H1 (cell line): ENCODE data around the gene CHRNA9.

ENCODE experiments used
- ATF2 ChIP-seq: IDR thresholded peaks from 2 replicates; pipeline ENCODE4 v1.6.1; 2012; ENCODE audit warnings: low read length, inconsistent platforms
- BACH1 ChIP-seq: IDR thresholded peaks from 2 replicates; pipeline ENCODE4 v1.6.1; 2012; ENCODE audit warnings: low read length, improper control_type of control experiment
- CTCF ChIP-seq, 3 experiments: IDR thresholded peaks; 1 replicate in 2 of 3; 2 replicates in 1 of 3; pipeline versions ENCODE4 v1.5.1 to v1.6.1; 2011; ENCODE audit warnings: low read length in 3 of 3, mild to moderate bottlenecking in 3 of 3, inconsistent platforms in 2 of 3, low read depth in 1 of 3, moderate library complexity in 1 of 3; ENCODE audit not compliant: insufficient read depth in 1 of 3; ENCODE audit errors: control extremely low read depth in 1 of 3
- FOSL1 ChIP-seq: IDR thresholded peaks from 2 replicates; pipeline ENCODE4 v1.6.1; 2011; ENCODE audit warnings: mild to moderate bottlenecking, low read depth, low read length, moderate library complexity; ENCODE audit not compliant: insufficient read depth
- GABPA ChIP-seq: IDR thresholded peaks from 2 replicates; pipeline ENCODE4 v1.6.1; 2011; ENCODE audit warnings: mild to moderate bottlenecking, low read length, moderate library complexity, borderline replicate concordance; ENCODE audit not compliant: insufficient read depth
- JUN ChIP-seq: IDR thresholded peaks from 2 replicates; pipeline ENCODE4 v1.6.1; 2011; ENCODE audit warnings: low read depth, mild to moderate bottlenecking, improper control_type of control experiment, low read length
- KDM1A ChIP-seq: fragments of 200-600, 300-600 bp; sonication (generic); IDR thresholded peaks from 2 replicates; pipeline ENCODE4 v1.7.1; 2016; ENCODE audit warnings: mild to moderate bottlenecking, low read length, borderline replicate concordance
- POLR2A ChIP-seq, 2 experiments: IDR thresholded peaks; 1 replicate in 1 of 2; 2 replicates in 1 of 2; pipeline ENCODE4 v1.6.1; 2011; ENCODE audit warnings: low read depth in 2 of 2, low read length in 2 of 2, mild to moderate bottlenecking in 2 of 2; ENCODE audit errors: control extremely low read depth in 1 of 2
- POLR2AphosphoS5 ChIP-seq: IDR thresholded peaks from 2 replicates; pipeline ENCODE4 v1.6.1; 2011; ENCODE audit warnings: low read depth, low read length
- RXRA ChIP-seq: IDR thresholded peaks from 2 replicates; pipeline ENCODE4 v1.6.1; 2011; ENCODE audit warnings: low read depth, mild to moderate bottlenecking, low read length, moderate library complexity; ENCODE audit not compliant: insufficient read depth

GRCh38 chr4:40347472-40347871 lies 12.3 kb downstream of the CHRNA9 start:
- TF ChIP-seq GABPA (no peak), ATF2 (no peak), BACH1 (no peak), FOSL1 (no peak), POLR2A (IDR thresholded peaks at IDR 0.05; ENCODE audit: control extremely low read depth in 1 of 2, low read depth in 2 of 2, low read length in 2 of 2) (no peak), CTCF (IDR thresholded peaks at IDR 0.05; ENCODE audit: control extremely low read depth in 1 of 3, insufficient read depth in 1 of 3, low read depth in 1 of 3, low read length in 3 of 3) (no peak), RXRA (no peak), POLR2AphosphoS5 (no peak), KDM1A (no peak), JUN (no peak)
